G401 (cell line): ENCODE data around the gene EDDM3A. TPM values are rescaled to one million over a fixed set of nuclear protein-coding genes. Genes with fewer than 3 reads are reported as not detected.
"Not testable (repeated sequence)": the region's sequence is repeated elsewhere in the genome, so short reads cannot be mapped to it uniquely, and the experiment has no call there.

Source experiments
- DNase-seq: peaks from one replicate; pipeline ENCODE4 v3.0.0-alpha.2; 2015; ENCODE audit warnings: low spot score
- in situ Hi-C: cut with HindIII; loops from 2 replicates; pipeline ENCODE4 v1.10.0; 2016; ENCODE audit warnings: low sequenced_read_pairs, mixed read lengths
- total RNA-seq: library from RNA; depleted of rRNA; stranded (reverse); fragments of >200 nt; shearing (Covaris generic); gene quantifications from 2 replicates; pipeline ENCODE4 v1.2.3, GENCODE V29; 2014; rRNA removed

EDDM3A gene
- not detected in 2 replicates for total RNA-seq

GRCh38 chr14:20745571-20746358 is at the start of gene EDDM3A:
TSS of gene EDDM3A (plus strand) at chr14:20745887. CDS start at chr14:20747581, 1,694 bp downstream.
- DNase-seq, result no peak
- in situ Hi-C loops, result no loop called here

GRCh38 chr14:20696764-20697163 is 48.9 kb upstream of the EDDM3A start:
- in situ Hi-C loops, result no loop called here

GRCh38 chr14:20697273-20698017 is 48.2 kb upstream of the EDDM3A start:
- peak; percentile 36 for DNase-seq
- in situ Hi-C loops, result no loop called here

More at GRCh38 chr14:20696764-20697163, 48.9 kb upstream of the EDDM3A start:
- DNase-seq, result no peak

GRCh38 chr14:20698018-20698329 is 47.7 kb upstream of the EDDM3A start:
- DNase-seq, result no peak
- in situ Hi-C loops, result no loop called here

GRCh38 chr14:20698934-20699333 is 46.8 kb upstream of the EDDM3A start:
- in situ Hi-C loops, result no loop called here

GRCh38 chr14:20699931-20700330 is 45.8 kb upstream of the EDDM3A start:
- in situ Hi-C loops, result no loop called here
- no peak for DNase-seq

More at GRCh38 chr14:20698934-20699333, 46.8 kb upstream of the EDDM3A start:
- DNase-seq, result no peak

GRCh38 chr14:20700965-20701364 is 44.7 kb upstream of the EDDM3A start:
- in situ Hi-C loops, DNase-seq: not testable (repeated sequence)

GRCh38 chr14:20706657-20707355 is 38.9 kb upstream of the EDDM3A start:
- no peak for DNase-seq
- in situ Hi-C loops, result no loop called here

- in situ Hi-C loops, result no loop called here
- no peak for DNase-seq
Measured at GRCh38 chr14:20707622-20708021, 38.1 kb upstream of the EDDM3A start.

- in situ Hi-C loops, result no loop called here
Measured at GRCh38 chr14:20711261-20711660, 34.4 kb upstream of the EDDM3A start.

GRCh38 chr14:20711685-20712084 is 34.0 kb upstream of the EDDM3A start:
- in situ Hi-C loops, result no loop called here
- DNase-seq, result no peak

More at GRCh38 chr14:20711261-20711660, 34.4 kb upstream of the EDDM3A start:
- no peak for DNase-seq

GRCh38 chr14:20712904-20713303 is 32.8 kb upstream of the EDDM3A start:
- in situ Hi-C loops, result no loop called here
- DNase-seq, result no peak

GRCh38 chr14:20714593-20715250 is 31.0 kb upstream of the EDDM3A start:
- no peak for DNase-seq
- in situ Hi-C loops, result no loop called here

- no peak for DNase-seq
- in situ Hi-C loops, result no loop called here
Measured at GRCh38 chr14:20719777-20720176, 25.9 kb upstream of the EDDM3A start.

- in situ Hi-C loops, result no loop called here
- DNase-seq, result no peak
Measured at GRCh38 chr14:20720741-20721140, 24.9 kb upstream of the EDDM3A start.

GRCh38 chr14:20722016-20722415 is 23.7 kb upstream of the EDDM3A start:
- in situ Hi-C loops, result no loop called here
- DNase-seq, result no peak

- no peak for DNase-seq
- in situ Hi-C loops, result no loop called here
Measured at GRCh38 chr14:20723488-20723887, 22.2 kb upstream of the EDDM3A start.

- DNase-seq, in situ Hi-C loops: not testable (repeated sequence)
Measured at GRCh38 chr14:20726121-20726520, 19.6 kb upstream of the EDDM3A start.

GRCh38 chr14:20726531-20726930 is 19.2 kb upstream of the EDDM3A start:
- in situ Hi-C loops, result no loop called here
- no peak for DNase-seq
